LNCaP clone FGC (cell line): ENCODE data around the gene ADCY4.

Source experiments
- DNase-seq: peaks from one replicate; pipeline ENCODE4 v3.0.0-alpha.2; 2011; ENCODE audit warnings: low read depth
- H3K4me3 ChIP-seq: 2 replicates; pipeline ENCODE4 v1.5.1; 2011; ENCODE audit warnings: mild to moderate bottlenecking, low read depth, low read length, control low read depth
- TF ChIP-seq, protein P1 (sequence below): IDR thresholded peaks from 2 replicates; pipeline ENCODE4 v1.5.1; 2012; ENCODE audit warnings: mild to moderate bottlenecking; ENCODE audit not compliant: control insufficient read depth, insufficient read depth; ENCODE audit errors: extremely low read depth

Gene ADCY4

DNA sequence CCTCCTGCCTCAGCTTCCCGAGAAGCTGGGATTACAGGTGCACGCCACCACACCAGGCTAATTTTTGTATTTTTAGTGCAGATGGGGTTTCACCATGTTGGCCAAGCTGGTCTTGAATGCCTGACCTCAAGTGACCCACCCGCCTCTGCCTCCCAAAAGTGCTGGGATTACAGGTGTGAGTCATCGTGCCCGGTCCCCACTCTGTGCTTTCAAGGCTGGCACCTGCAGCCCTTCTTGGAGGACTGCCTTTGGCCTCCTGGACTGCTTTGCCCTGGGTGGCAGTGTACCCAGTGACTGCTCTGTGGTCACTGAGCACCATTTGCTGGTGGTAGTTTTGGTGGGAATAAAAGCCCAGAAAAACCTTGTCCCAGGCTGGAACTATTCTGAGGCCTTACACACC, 47.9 kb downstream of the ADCY4 start:
- no peak for DNase-seq
- no peak overlapping the region for H3K4me3 ChIP-seq
- TF ChIP-seq, protein P1, sequence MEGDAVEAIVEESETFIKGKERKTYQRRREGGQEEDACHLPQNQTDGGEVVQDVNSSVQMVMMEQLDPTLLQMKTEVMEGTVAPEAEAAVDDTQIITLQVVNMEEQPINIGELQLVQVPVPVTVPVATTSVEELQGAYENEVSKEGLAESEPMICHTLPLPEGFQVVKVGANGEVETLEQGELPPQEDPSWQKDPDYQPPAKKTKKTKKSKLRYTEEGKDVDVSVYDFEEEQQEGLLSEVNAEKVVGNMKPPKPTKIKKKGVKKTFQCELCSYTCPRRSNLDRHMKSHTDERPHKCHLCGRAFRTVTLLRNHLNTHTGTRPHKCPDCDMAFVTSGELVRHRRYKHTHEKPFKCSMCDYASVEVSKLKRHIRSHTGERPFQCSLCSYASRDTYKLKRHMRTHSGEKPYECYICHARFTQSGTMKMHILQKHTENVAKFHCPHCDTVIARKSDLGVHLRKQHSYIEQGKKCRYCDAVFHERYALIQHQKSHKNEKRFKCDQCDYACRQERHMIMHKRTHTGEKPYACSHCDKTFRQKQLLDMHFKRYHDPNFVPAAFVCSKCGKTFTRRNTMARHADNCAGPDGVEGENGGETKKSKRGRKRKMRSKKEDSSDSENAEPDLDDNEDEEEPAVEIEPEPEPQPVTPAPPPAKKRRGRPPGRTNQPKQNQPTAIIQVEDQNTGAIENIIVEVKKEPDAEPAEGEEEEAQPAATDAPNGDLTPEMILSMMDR, result no peak

DNA sequence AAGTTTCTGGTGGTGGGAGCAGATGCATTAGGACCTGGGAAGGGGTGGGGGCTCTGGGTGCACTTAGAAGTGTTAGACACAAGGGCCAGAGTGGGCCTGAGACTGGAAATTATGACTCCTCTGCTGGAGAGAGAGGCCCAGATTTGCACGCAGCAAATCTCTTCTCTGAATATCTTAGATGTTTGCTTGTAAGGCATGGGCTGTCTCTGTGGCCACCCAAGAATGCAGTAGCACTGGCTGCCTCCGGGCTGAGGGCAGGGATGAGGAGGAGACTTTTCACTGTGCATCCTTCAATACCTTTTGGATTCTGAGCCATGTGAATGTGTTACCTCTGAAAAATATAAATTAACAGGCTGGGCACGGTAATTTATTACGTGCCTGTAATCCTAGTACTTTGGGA, 49.5 kb downstream of the ADCY4 start:
- no peak overlapping the region for H3K4me3 ChIP-seq
- DNase-seq, result no peak
- TF ChIP-seq, protein P1, result no peak

DNA sequence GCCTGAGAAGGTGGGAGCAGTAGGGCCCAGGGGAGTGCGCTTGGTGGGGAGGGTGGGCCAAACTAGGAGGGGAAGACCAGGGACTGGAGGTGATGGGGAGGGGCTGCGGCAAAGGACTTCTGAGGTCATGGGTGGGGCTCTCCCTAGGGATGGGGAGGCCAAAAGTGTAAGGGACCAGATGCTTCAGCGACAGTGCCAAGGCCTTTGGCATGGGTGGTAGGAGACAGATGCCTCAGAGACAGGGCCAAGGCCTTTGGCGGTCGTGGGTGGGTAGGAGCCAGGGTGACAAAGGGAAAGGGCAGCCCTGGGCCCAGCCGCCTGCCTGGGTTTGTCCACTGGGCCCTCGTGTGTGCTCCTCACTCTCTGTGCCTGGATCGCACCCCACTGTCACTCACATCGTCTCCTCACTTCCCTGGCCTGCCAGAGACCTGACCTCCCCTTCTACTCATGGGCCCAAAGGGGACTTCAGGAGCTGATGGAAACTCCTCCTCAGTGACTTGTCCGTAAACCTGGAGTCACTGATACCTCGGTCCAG, 50.3 kb downstream of the ADCY4 start:
- no peak for DNase-seq
- no peak overlapping the region for H3K4me3 ChIP-seq
- TF ChIP-seq, protein P1, result no peak

DNA sequence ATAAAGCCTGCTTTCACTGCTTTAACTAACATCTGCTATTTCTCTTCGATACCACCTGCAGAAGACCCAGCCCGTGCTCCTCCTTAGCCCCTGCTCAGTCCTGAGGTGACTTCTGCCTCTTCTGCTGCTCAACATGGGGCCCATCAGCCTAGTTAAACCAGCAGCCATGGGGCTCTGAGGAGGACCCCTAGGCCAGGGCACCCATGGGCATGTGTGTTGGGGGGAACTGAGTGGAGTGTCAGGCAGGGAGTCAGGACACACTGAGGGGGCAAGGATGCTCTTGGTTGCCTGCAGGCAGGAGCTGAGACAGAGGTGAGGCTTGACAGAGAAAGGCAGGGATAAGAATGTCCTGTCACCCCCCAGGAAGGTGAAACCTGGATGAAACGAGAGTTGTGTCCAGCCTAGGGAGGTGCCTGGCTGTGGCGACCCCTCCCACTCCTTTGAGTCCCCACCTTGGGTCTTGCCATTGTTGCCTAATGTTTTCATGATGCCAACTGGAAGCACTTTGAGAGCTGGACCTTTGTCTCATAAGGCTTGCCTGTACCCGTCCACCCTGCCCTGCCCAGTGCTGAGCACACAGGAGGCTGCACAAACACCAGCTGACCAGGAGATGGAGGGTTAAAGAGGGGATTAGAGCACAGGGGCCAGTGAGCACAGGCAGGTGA, 50.9 kb downstream of the ADCY4 start:
- TF ChIP-seq, protein P1, result no peak
- H3K4me3 ChIP-seq, result no peak overlapping the region
- no peak for DNase-seq

DNA sequence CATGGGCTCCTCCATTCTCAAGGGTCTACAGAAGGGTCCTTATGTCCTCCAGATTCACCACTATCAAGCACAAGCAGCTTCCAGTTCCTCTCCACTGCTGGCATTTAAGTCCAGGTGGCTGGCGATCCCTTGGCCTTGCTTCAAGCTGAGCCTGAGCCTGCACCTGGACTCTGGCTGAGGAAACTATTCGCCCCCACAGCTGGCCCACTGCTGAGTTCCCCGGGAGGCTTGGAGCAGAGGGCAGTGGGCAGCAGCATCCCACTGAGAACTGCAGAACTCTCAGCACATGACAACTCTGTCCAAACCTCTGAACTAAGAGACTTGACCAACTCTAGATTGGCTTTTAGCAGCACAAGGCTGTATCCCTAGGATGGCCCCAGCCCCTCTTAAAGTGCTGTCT, 52.1 kb downstream of the ADCY4 start:
- DNase-seq, result no peak
- H3K4me3 ChIP-seq, result no peak overlapping the region
- TF ChIP-seq, protein P1, result no peak

DNA sequence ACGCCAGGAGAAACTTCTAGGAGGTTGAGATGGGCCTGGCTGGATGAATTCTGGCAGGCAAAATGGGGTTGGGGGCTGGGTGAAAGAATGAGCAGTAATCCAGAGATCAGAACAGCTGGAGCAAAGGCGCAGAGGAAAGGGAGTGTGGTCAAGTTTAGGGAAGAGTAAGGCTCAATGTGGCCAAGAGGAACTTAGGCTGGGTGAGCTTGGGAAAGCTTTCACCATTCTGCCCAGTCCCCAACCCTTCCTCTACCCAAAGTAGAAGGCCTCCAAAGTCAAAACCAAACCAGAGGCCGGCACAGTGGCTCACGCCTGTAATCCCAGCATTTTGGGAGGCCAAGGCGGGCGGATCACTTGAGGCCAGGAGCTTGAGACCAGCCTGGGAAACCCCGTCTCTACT, 53.2 kb downstream of the ADCY4 start:
- no peak overlapping the region for H3K4me3 ChIP-seq
- DNase-seq, result no peak
- TF ChIP-seq, protein P1, result no peak
